HUES64 (cell line): ENCODE data around the gene C11orf54.
A peak's percentile ranks its signal among the peaks of the same experiment; 100 is the strongest.
"Not testable (repeated sequence)": the region's sequence is repeated elsewhere in the genome, so short reads cannot be mapped to it uniquely, and the experiment has no call there.

Source experiments
- H3K27ac ChIP-seq: 2 replicates; pipeline ENCODE4 v1.7.0; 2013; ENCODE audit warnings: low read depth, low read length, inconsistent platforms
- H3K27me3 ChIP-seq: 2 replicates; pipeline ENCODE4 v1.6.1; 2013; ENCODE audit warnings: mild to moderate bottlenecking, low read length; ENCODE audit not compliant: insufficient read depth
- H3K36me3 ChIP-seq: 2 replicates; pipeline ENCODE4 v1.6.1; 2013; ENCODE audit warnings: mild to moderate bottlenecking, low read length; ENCODE audit not compliant: insufficient read depth
- H3K4me1 ChIP-seq: 2 replicates; pipeline ENCODE4 v1.6.1; 2013; ENCODE audit warnings: mild to moderate bottlenecking, low read length, moderate library complexity; ENCODE audit not compliant: insufficient read depth
- H3K4me3 ChIP-seq: 2 replicates; pipeline ENCODE4 v1.5.1; 2013; ENCODE audit warnings: mild to moderate bottlenecking, low read length, moderate library complexity
- H3K9ac ChIP-seq: 2 replicates; pipeline ENCODE4 v1.6.1; 2013; ENCODE audit warnings: mild to moderate bottlenecking, low read depth, low read length
- H3K9me3 ChIP-seq: 2 replicates; pipeline ENCODE4 v1.6.1; 2013; ENCODE audit warnings: low read depth, low read length; ENCODE audit not compliant: insufficient read depth
- WGBS: fragments of 150-250, 120-280 bp; methylation state at CpG from one replicate; pipeline ENCODE4 v1.1.7; 2013; ENCODE audit warnings: missing lambda C conversion rate; 5-methylcytosine and 5-hydroxymethylcytosine counted together

The C11orf54 gene

GRCh38 chr11:93770160-93770559 is 28.7 kb downstream of the C11orf54 start:
- Histone ChIP-seq H3K9ac (no peak overlapping the region), H3K27ac (no peak overlapping the region), H3K27me3 (no peaks in the 10 kb centered on the region), H3K4me3 (no peak overlapping the region), H3K4me1 (no peaks in the 10 kb centered on the region), H3K9me3 (0 out of 2 replicates have a peak, but pooled peaks cover 11% of the 10 kb centered on the region), H3K36me3 (no peaks in the 10 kb centered on the region)
- WGBS: 79% methylated on average over 1 of the region's 1 CpG

DNA sequence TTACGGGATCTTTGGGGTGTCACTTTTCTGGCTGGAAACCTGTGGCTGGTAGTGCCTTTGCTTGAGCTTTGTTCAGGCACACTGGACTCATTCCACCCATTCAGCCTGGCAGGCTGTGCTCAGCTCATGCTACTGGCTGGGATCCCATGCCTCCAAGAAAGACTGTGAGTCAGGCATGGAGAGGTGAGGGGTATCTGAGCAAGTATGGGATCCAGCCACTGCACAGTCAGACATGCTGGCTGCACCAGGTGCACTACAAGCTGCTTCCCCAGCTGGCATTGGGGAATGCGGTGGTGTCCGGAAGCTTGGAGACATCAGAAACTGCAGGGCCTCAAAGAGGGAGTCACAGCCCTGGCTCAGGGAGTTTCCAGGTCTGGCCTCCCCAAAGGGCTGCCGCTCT is 30.7 kb downstream of the C11orf54 start:
- no peak overlapping the region for H3K27ac ChIP-seq
- no peak overlapping the region for H3K4me3 ChIP-seq
- H3K36me3 ChIP-seq: no peaks in the 10 kb centered on the region
- no peak overlapping the region for H3K9ac ChIP-seq
- no peaks in the 10 kb centered on the region for H3K27me3 ChIP-seq
- 0 out of 2 replicates have a peak, but pooled peaks cover 9% of the 10 kb centered on the region for H3K9me3 ChIP-seq
- no peaks in the 10 kb centered on the region for H3K4me1 ChIP-seq
- WGBS: 93% methylated on average over 4 of the region's 4 CpGs

- Histone ChIP-seq H3K4me3 (no peak overlapping the region), H3K36me3 (no peaks in the 10 kb centered on the region), H3K4me1 (no peaks in the 10 kb centered on the region), H3K27me3 (no peaks in the 10 kb centered on the region), H3K27ac (no peak overlapping the region), H3K9me3 (0 out of 2 replicates have a peak, but pooled peaks cover 8% of the 10 kb centered on the region), H3K9ac (no peak overlapping the region)
- WGBS: 87% methylated on average over 3 of the region's 3 CpGs
These were observed 31.6 kb downstream of the C11orf54 start for GRCh38 chr11:93773045-93773477.

- 93% methylated on average over 10 of the region's 10 CpGs for WGBS
- no peak overlapping the region for H3K9ac ChIP-seq
These were observed 32.2 kb downstream of the C11orf54 start for GRCh38 chr11:93773601-93774200.

GRCh38 chr11:93774560-93774959 is 33.1 kb downstream of the C11orf54 start:
- not testable (repeated sequence) for H3K27ac ChIP-seq, H3K9me3 ChIP-seq, H3K27me3 ChIP-seq, H3K4me1 ChIP-seq, H3K9ac ChIP-seq, H3K4me3 ChIP-seq, H3K36me3 ChIP-seq
- WGBS: 94% methylated on average over 3 of the region's 3 CpGs

More at GRCh38 chr11:93773601-93774200, 32.2 kb downstream of the C11orf54 start:
- Histone ChIP-seq H3K4me3 (no peak overlapping the region), H3K9me3 (0 out of 2 replicates have a peak, but pooled peaks cover 8% of the 10 kb centered on the region), H3K36me3 (no peaks in the 10 kb centered on the region), H3K4me1 (no peaks in the 10 kb centered on the region), H3K27ac (no peak overlapping the region), H3K27me3 (no peaks in the 10 kb centered on the region)

- H3K27ac ChIP-seq: no peak overlapping the region
- H3K9ac ChIP-seq: no peak overlapping the region
- WGBS: no CpG with 5 or more reads among the region's 2 CpGs
- no peaks in the 10 kb centered on the region for H3K4me1 ChIP-seq
- no peaks in the 10 kb centered on the region for H3K27me3 ChIP-seq
- 0 out of 2 replicates have a peak, but pooled peaks cover 8% of the 10 kb centered on the region for H3K9me3 ChIP-seq
- H3K4me3 ChIP-seq: no peak overlapping the region
- H3K36me3 ChIP-seq: no peaks in the 10 kb centered on the region
These were observed 33.8 kb downstream of the C11orf54 start for GRCh38 chr11:93775289-93775688.

DNA sequence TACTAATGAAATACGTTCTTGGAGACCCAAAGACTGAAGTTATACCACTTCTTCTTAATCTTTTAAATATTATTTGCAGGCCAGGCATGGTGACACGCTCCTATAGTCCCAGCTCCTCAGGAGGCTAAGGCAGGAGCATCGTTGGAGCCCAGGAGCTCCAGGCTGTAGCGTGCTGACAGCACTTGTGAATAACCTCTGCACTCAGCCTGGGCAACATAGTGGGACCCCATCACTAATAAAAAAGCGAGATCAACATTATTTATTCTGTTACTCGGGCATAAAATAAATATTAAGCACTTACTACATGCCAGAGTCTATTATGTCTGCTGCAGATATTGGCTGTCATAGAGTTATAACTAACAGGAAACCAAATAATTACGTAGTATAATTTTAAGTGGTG is 41.9 kb downstream of the C11orf54 start:
- no peak overlapping the region for H3K27ac ChIP-seq
- no peaks in the 10 kb centered on the region for H3K27me3 ChIP-seq
- 81% methylated on average over 6 of the region's 7 CpGs for WGBS
- H3K9ac ChIP-seq: peak overlapping the region; percentile 99; the same call in 1 of the 2 replicates
- peaks cover 22% of the 10 kb centered on the region for H3K36me3 ChIP-seq
- peak overlapping the region; percentile 93 for H3K4me3 ChIP-seq
- H3K9me3 ChIP-seq: no peaks in the 10 kb centered on the region
- peaks cover 17% of the 10 kb centered on the region for H3K4me1 ChIP-seq

GRCh38 chr11:93783765-93784144 is 42.3 kb downstream of the C11orf54 start:
- WGBS: under 1% methylated on average over 9 of the region's 10 CpGs
- H3K27ac ChIP-seq: peak overlapping the region; percentile 99
- peak overlapping the region; percentile 93 for H3K4me3 ChIP-seq

GRCh38 chr11:93784145-93784934 is 42.9 kb downstream of the C11orf54 start, which contains the start of gene MED17:
Gene MED17 (plus strand): TSS chr11:93784282. CDS start chr11:93784514, 232 bp downstream.
- WGBS: under 1% methylated on average over 72 of the region's 72 CpGs
- Histone ChIP-seq H3K27me3 (no peaks in the 10 kb centered on the region), H3K9me3 (no peaks in the 10 kb centered on the region), H3K36me3 (peaks cover 32% of the 10 kb centered on the region), H3K4me1 (peaks cover 17% of the 10 kb centered on the region), H3K27ac (peak within 1 kb of the TSS; percentile 99), H3K4me3 (peak within 1 kb of the TSS; percentile 93), H3K9ac (peak within 1 kb of the TSS; percentile 99)

More at GRCh38 chr11:93783765-93784144, 42.3 kb downstream of the C11orf54 start:
- H3K36me3 ChIP-seq: peaks cover 26% of the 10 kb centered on the region
- no peaks in the 10 kb centered on the region for H3K9me3 ChIP-seq
- no peaks in the 10 kb centered on the region for H3K27me3 ChIP-seq
- H3K4me1 ChIP-seq: peaks cover 17% of the 10 kb centered on the region
- peak overlapping the region; percentile 99 for H3K9ac ChIP-seq

DNA sequence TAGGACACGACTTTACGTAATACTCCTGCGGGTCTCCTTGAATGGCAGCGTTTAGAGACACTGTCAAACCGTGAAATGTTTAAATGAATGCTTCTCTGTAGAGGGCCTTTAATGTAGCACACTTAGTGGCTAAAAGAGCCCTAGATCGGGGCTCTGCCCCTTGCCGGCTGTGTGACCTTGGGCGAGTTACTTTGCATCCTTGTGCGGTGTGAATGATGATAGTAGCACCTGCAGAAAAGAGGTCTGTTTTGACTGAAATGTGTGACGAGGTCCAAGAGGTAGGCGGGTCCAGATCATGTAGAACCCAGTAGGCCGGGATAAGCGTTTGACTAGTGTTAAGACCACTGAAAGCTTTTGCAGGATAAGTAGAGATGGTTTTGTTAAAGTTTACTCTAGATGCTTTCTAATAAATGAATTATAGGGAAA is 43.5 kb downstream of the C11orf54 start:
- peak overlapping the region; percentile 99 for H3K9ac ChIP-seq
- H3K4me1 ChIP-seq: peaks cover 17% of the 10 kb centered on the region
- H3K4me3 ChIP-seq: peak overlapping the region; percentile 93
- no peaks in the 10 kb centered on the region for H3K27me3 ChIP-seq
- H3K36me3 ChIP-seq: peaks cover 38% of the 10 kb centered on the region
- peak overlapping the region; percentile 99 for H3K27ac ChIP-seq
- WGBS: under 1% methylated on average over 13 of the region's 13 CpGs
- no peaks in the 10 kb centered on the region for H3K9me3 ChIP-seq

DNA sequence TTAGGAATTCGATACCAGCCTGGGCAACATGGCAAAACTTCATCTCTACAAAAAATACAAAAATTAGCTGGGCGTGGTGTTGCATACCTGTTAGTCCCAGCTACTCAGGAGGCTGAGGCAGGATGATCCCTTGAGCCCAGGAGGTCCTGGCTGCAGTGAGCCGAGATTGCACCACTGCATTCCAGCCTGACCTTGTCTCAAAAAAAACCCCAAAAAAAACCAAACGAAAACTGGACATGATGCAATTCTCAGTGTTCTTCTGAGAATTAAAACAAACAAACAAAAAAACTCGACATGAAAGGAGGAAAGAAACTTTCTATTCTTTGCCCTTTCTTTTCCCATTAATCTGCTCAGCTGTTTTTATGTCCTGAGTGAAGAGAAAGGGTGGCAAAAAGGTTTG is 50.0 kb downstream of the C11orf54 start:
- H3K36me3 ChIP-seq: peaks cover 95% of the 10 kb centered on the region
- WGBS: 90% methylated on average over 5 of the region's 5 CpGs
- H3K27me3 ChIP-seq: no peaks in the 10 kb centered on the region

More for the DNA sequence above, 50.0 kb downstream of the C11orf54 start:
- Histone ChIP-seq H3K4me3 (no peak overlapping the region), H3K4me1 (peaks cover 4% of the 10 kb centered on the region; the same call in 1 of the 2 replicates), H3K9ac (no peak overlapping the region), H3K9me3 (no peaks in the 10 kb centered on the region), H3K27ac (no peak overlapping the region)
